HG02885 (cell line): ENCODE results near the gene LIN7B.
"Not testable (repeated sequence)": the region's sequence is repeated elsewhere in the genome, so short reads cannot be mapped to it uniquely, and the experiment has no call there.

Experiments
- ATAC-seq: cut with Tn5 transposase; IDR thresholded peaks from one replicate; pipeline ENCODE4 v1.9.1; 2021; ENCODE audit warnings: mild to moderate bottlenecking; ENCODE audit not compliant: unreplicated experiment, poor library complexity

Gene LIN7B

GRCh38 chr19:49113762-49114629 is at the start of gene LIN7B:
Gene LIN7B, plus strand, starts transcription at chr19:49114370. Its CDS starts 35 bp downstream, at chr19:49114405.
- ATAC-seq: peak; percentile 51

DNA sequence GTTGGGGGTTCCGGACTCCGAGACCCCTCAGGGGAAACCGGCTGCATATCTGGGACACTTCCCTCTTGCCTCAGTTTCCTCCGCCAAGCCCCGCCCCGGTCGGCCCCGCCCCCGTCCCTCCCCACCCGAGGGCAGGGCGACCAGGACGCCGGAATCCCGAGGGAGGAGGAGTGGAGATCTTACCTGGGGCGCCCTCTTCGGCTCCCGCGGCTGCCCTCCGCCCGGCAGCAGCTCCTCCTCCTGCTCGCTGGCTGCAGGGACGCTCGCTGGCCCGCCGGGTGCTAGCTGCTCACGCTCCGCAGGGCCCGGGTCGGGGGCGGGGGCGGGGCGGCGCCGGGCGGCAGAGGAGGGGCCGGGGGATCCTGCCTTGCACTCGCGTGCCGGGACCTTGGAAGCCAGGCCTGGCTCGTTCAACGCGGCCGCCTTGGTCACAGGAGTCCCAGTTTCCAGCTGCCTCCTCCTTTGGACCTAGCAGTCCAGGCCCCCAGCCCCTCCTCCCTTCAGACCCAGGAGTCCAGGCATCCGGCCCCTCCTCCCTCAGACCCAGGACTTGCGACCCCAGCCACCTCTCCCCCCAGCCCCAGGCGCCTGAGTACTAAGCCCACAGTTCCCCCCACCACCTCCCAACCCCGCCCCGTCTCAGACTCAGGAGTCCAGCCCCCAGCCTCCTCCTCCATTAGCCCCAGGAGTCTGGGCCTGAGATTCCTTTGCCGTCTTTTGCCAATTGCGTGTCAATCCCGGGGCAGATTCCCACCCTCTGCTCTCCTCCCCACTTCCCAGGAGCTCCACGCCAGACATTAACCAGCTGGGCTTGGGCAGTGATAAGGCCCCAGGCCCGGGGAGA is 49.2 kb upstream of the LIN7B start, which contains the start of gene NTF4:
Gene NTF4 (minus strand): TSS at position 51 of the 844 bp plus-strand sequence. CDS start 2,821 bp downstream, outside the sequence.
- ATAC-seq: no peak

GRCh38 chr19:49065905-49066512 is 48.2 kb upstream of the LIN7B start:
- no peak for ATAC-seq

GRCh38 chr19:49067554-49067953 is 46.6 kb upstream of the LIN7B start:
- ATAC-seq: no peak

GRCh38 chr19:49069026-49069425 is 45.1 kb upstream of the LIN7B start:
- no peak for ATAC-seq

GRCh38 chr19:49070416-49070815 is 43.8 kb upstream of the LIN7B start:
- no peak for ATAC-seq

- no peak for ATAC-seq
Observed at GRCh38 chr19:49071860-49072547, 42.2 kb upstream of the LIN7B start.

DNA sequence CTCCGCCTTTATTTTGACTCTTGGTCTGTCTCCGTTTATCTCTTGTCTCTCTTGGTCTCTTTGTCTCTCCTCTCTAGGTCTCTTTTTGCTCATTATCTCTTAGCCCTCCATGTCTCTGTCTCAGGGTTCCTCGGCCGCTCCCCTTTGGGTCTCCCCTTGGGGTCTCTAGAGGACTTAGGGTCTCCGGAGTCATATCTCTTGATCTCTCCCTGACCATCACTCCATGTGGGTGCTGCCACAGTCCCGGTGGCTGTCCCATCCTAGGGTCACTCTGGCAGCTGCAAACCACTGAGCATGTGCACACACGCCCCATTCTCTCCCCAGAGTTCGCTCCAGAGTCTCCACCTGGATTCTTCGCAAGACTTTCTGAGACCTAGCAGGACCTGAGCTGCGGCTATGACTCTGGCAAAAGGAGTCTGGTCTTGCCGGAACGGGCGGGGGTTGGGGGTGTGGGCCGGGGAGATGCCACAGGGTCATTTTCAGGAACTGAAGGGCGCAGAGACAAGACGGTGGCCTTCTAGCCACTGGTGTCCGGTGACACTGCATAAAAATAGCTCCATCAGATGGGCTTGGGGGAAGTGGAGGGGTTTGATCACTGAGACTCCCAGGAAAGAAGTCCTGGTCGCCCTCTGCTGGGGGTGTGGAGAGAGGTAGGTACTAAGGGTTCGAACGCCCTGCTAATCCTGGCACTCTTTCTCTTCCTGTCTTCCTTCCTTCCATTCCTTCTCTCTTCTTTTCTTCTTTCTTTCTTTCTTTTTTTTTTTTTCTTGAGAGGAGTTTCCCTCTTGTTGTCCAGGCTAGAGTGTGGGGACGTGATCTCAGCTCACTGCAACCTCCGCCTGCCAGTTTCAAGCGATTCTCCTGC is 40.4 kb upstream of the LIN7B start:
- no peak for ATAC-seq

DNA sequence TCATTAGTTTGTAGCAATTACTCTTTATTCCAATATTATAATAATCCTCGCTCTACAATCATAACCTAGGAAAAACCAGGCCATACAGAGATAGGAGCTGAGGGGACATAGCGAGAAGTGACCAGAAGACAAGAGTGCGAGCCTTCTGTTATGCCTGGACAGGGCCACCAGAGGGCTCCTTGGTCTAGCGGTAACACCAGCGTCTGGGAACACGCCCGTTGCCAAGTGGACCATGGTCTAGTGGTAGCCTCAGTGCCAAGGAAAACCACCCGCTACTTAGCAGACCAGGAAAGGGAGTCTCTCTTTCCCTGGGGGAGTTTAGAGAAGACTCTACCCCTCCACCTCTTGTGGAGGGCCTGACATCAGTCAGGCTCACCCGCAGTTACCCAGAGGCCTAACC is 39.3 kb upstream of the LIN7B start:
- not testable (repeated sequence) for ATAC-seq

DNA sequence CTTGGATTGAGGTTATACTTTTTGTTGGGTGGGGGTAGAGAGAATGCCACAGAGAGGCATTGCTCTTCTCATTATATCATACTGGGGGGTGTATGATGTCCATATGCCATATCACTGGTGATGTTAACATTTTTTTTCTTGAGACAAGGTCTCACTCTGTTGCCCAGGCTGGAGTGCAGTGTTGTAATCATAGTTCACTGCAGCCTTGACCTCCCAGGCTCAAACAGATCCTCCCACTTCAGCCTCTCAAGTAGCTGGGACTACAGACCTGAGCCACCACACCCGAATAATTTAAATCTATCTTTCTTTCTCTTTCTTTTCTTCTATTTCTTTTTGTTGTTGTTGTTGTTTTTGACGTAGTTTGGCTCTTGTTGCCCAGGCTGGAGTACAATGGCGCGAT is 33.8 kb upstream of the LIN7B start:
- ATAC-seq: no peak

DNA sequence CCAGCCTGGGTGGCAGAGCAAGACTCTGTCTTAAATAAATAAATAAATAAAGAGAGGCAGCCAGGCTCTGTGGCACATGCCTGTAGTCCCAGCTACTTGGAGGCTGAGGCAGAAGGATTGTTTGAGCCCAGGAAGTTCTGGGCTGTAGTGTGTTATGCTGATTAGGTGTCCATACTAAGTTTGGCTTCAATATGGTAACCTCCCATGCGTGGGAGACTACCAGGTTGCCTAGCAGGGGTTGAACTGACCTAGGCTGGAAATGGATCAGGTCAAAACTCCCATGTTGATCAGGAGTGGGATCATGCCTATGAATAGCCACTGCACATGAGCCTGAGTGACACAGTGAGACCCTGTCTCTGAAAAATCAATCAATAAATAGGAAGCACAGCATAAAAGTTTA is 32.9 kb upstream of the LIN7B start:
- ATAC-seq: no peak

GRCh38 chr19:49084206-49085019 is 29.8 kb upstream of the LIN7B start:
- no peak for ATAC-seq

- ATAC-seq: peak; percentile 91
Observed at GRCh38 chr19:49085020-49085867, 28.9 kb upstream of the LIN7B start, which contains the start of gene SNRNP70. Gene SNRNP70, plus strand, starts transcription at chr19:49085451. Its CDS starts 964 bp downstream, at chr19:49086415.

GRCh38 chr19:49085868-49086232 is 28.3 kb upstream of the LIN7B start:
- ATAC-seq: no peak

GRCh38 chr19:49086296-49086695 is 27.9 kb upstream of the LIN7B start:
- no peak for ATAC-seq

DNA sequence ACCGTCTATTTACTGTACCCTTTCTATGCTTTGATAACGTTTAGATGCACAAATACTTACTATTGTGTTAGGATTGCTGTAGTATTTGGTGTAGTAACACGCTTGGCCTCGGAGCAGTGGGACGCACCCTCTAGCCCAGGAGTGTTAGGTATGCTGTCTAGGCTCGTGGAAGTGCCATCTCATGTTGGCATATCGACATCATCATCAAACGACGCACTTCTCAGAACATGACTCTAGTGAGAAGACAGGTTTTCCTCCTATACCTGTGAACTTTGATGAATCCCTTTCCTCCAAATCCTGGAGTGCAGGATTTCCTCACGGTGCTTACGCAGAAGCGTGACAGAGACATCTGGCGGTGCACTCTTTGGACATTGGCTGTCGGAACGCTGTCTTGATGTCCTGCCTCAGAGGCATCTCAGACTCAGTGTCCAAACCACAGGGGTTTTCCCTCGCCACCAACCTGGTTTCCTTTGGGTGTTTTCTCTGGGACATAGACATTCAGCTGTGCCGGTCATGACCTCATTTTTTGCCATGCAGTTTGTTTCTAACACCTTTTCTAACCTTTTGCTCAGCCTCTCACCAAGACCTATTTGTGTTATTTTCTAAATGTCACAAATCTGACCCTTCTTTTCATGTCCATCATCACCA is 22.7 kb upstream of the LIN7B start:
- no peak for ATAC-seq

- no peak for ATAC-seq
Observed at GRCh38 chr19:49092686-49093085, 21.5 kb upstream of the LIN7B start.
